Uterus (tissue), 4 donors: ENCODE measurements around the gene SRGAP2C. TPM values are rescaled to one million over a fixed set of nuclear protein-coding genes. Genes with fewer than 3 reads are reported as not detected.
"Not testable (repeated sequence)": the region's sequence is repeated elsewhere in the genome, so short reads cannot be mapped to it uniquely, and the experiment has no call there.

Experiments used
- DNase-seq, 2 donors: peaks; one replicate each; pipeline ENCODE4 v3.0.0-alpha.2; 2019 to 2020
- H3K27ac ChIP-seq, 2 donors: fragments of 200-600 bp; sonication (generic); 1 replicate in 1 of 2; 2 replicates in 1 of 2; pipeline ENCODE4 v1.5.1; 2016 to 2018
- H3K27me3 ChIP-seq, 2 donors: fragments of 200-600 bp; sonication (generic); one replicate each; pipeline ENCODE4 v1.5.1; 2018 to 2019; ENCODE audit warnings: control low read depth in 1 of 2
- H3K36me3 ChIP-seq, 2 donors: fragments of 200-600 bp; sonication (generic); one replicate each; pipeline ENCODE4 v1.5.1; 2019; ENCODE audit warnings: control low read depth in 1 of 2
- H3K4me1 ChIP-seq, 2 donors: fragments of 200-600 bp; sonication (generic); one replicate each; pipeline ENCODE4 v1.5.1; 2018 to 2019; ENCODE audit warnings: control low read depth in 1 of 2
- H3K4me3 ChIP-seq, 2 donors: fragments of 200-600 bp; sonication (generic); 1 replicate in 1 of 2; 2 replicates in 1 of 2; pipeline ENCODE4 v1.5.1; 2018 to 2019; ENCODE audit warnings: mild to moderate bottlenecking in 1 of 2
- H3K9me3 ChIP-seq, 2 donors: fragments of 200-600 bp; sonication (generic); one replicate each; pipeline ENCODE4 v1.5.1; 2019; ENCODE audit warnings: control low read depth in 1 of 2
- intact Hi-C: fragments of 100-400 bp; cut with DNase I; formaldehyde crosslinking; loops from one replicate; pipeline ENCODE4 v1.15.1; 2023; ENCODE audit warnings: low total_unique reads
- total RNA-seq, 4 donors: library from RNA; depleted of rRNA in 3 of 4; stranded (reverse); fragments of >200 nt in 3 of 4; gene quantifications; one replicate each; pipeline versions ENCODE4 v1.1.0 to v1.2.4, GENCODE V29; 2014 to 2023
- donor health status: DM: yes; HTN: yes; CAD: no.

SRGAP2C gene
- total RNA-seq, 4 donors from 2014 or later = 17.6 to 47.6 (median 32.4) TPM

GRCh38 chr1:121317491-121318468, 133.0 kb downstream of the SRGAP2C start:
- H3K36me3 ChIP-seq, intact Hi-C loops, H3K4me3 ChIP-seq, H3K27ac ChIP-seq, DNase-seq, H3K9me3 ChIP-seq, H3K4me1 ChIP-seq, H3K27me3 ChIP-seq: not testable (repeated sequence)

- H3K27me3 ChIP-seq, H3K9me3 ChIP-seq, H3K4me1 ChIP-seq, H3K27ac ChIP-seq, H3K4me3 ChIP-seq, intact Hi-C loops, H3K36me3 ChIP-seq, DNase-seq: not testable (repeated sequence)
Measured at GRCh38 chr1:121318687-121319086, 133.9 kb downstream of the SRGAP2C start.

GRCh38 chr1:121321660-121322059, 136.9 kb downstream of the SRGAP2C start:
- H3K9me3 ChIP-seq, intact Hi-C loops, DNase-seq, H3K4me3 ChIP-seq, H3K27ac ChIP-seq, H3K4me1 ChIP-seq, H3K36me3 ChIP-seq, H3K27me3 ChIP-seq: not testable (repeated sequence)

- intact Hi-C loops, H3K9me3 ChIP-seq, DNase-seq, H3K4me3 ChIP-seq, H3K36me3 ChIP-seq, H3K4me1 ChIP-seq, H3K27ac ChIP-seq, H3K27me3 ChIP-seq: not testable (repeated sequence)
Measured at GRCh38 chr1:121324726-121325125, 140.0 kb downstream of the SRGAP2C start.

GRCh38 chr1:121332141-121332540, 147.4 kb downstream of the SRGAP2C start:
- H3K9me3 ChIP-seq, H3K27me3 ChIP-seq, H3K4me1 ChIP-seq, H3K27ac ChIP-seq, intact Hi-C loops, H3K4me3 ChIP-seq, H3K36me3 ChIP-seq, DNase-seq: not testable (repeated sequence)

- H3K4me3 ChIP-seq, H3K27ac ChIP-seq, H3K36me3 ChIP-seq, DNase-seq, H3K9me3 ChIP-seq, H3K27me3 ChIP-seq, H3K4me1 ChIP-seq, intact Hi-C loops: not testable (repeated sequence)
Measured at GRCh38 chr1:121332599-121333562, 148.1 kb downstream of the SRGAP2C start.

- H3K27me3 ChIP-seq, H3K4me1 ChIP-seq, H3K27ac ChIP-seq, intact Hi-C loops, H3K9me3 ChIP-seq, H3K4me3 ChIP-seq, H3K36me3 ChIP-seq, DNase-seq: not testable (repeated sequence)
Measured at GRCh38 chr1:121337958-121338357, 153.2 kb downstream of the SRGAP2C start.

GRCh38 chr1:121339611-121340010, 154.8 kb downstream of the SRGAP2C start:
- H3K36me3 ChIP-seq, H3K27ac ChIP-seq, H3K4me1 ChIP-seq, DNase-seq, H3K9me3 ChIP-seq, H3K27me3 ChIP-seq, intact Hi-C loops, H3K4me3 ChIP-seq: not testable (repeated sequence)

GRCh38 chr1:121343311-121343906, 158.6 kb downstream of the SRGAP2C start:
- intact Hi-C loops = not testable (repeated sequence)

GRCh38 chr1:121344355-121344754, 159.6 kb downstream of the SRGAP2C start:
- H3K36me3 ChIP-seq, intact Hi-C loops, DNase-seq, H3K27me3 ChIP-seq, H3K4me1 ChIP-seq, H3K4me3 ChIP-seq, H3K27ac ChIP-seq, H3K9me3 ChIP-seq: not testable (repeated sequence)

More at GRCh38 chr1:121343311-121343906, 158.6 kb downstream of the SRGAP2C start:
- not testable (repeated sequence) for H3K4me1 ChIP-seq, DNase-seq, H3K27ac ChIP-seq, H3K9me3 ChIP-seq, H3K27me3 ChIP-seq, H3K4me3 ChIP-seq, H3K36me3 ChIP-seq

- intact Hi-C loops, H3K27me3 ChIP-seq, DNase-seq, H3K4me3 ChIP-seq, H3K27ac ChIP-seq, H3K4me1 ChIP-seq, H3K36me3 ChIP-seq, H3K9me3 ChIP-seq: not testable (repeated sequence)
Measured at GRCh38 chr1:121346654-121347053, 161.9 kb downstream of the SRGAP2C start.

GRCh38 chr1:121347476-121347875, 162.7 kb downstream of the SRGAP2C start:
- H3K9me3 ChIP-seq, H3K4me1 ChIP-seq, intact Hi-C loops, H3K4me3 ChIP-seq, DNase-seq, H3K36me3 ChIP-seq, H3K27me3 ChIP-seq, H3K27ac ChIP-seq: not testable (repeated sequence)
